Measurements from ENCODE around the gene STX10.
"Not testable (repeated sequence)": the region's sequence is repeated elsewhere in the genome, so short reads cannot be mapped to it uniquely, and the experiment has no call there.

The STX10 gene

GRCh38 chr19:13150187-13150930, at the start of gene STX10, which contains the start of gene IER2:
Gene STX10, minus strand, starts transcription at chr19:13150375. Its CDS starts 202 bp downstream, at chr19:13150173.
Gene IER2, plus strand, starts transcription at chr19:13150411. Its CDS starts 2,776 bp downstream, at chr19:13153187.
- DNase-seq (ENCODE audit: low read depth), result peak; percentile 89

- DNase-seq (ENCODE audit: low read depth), result no peak
Measured at GRCh38 chr19:13198634-13199033, 48.5 kb upstream of the STX10 start.

- DNase-seq (ENCODE audit: low read depth), result peak; percentile 22
Measured at GRCh38 chr19:13195678-13196077, 45.5 kb upstream of the STX10 start.

GRCh38 chr19:13190781-13191540, 40.8 kb upstream of the STX10 start:
- DNase-seq (ENCODE audit: low read depth), result peak; percentile 25

- DNase-seq (ENCODE audit: low read depth), result no peak
Measured at GRCh38 chr19:13189600-13189999, 39.4 kb upstream of the STX10 start.

- no peak for DNase-seq (ENCODE audit: low read depth)
Measured at GRCh38 chr19:13187419-13187818, 37.2 kb upstream of the STX10 start.

- not testable (repeated sequence) for DNase-seq (ENCODE audit: low read depth)
Measured at GRCh38 chr19:13186688-13187087, 36.5 kb upstream of the STX10 start.

- DNase-seq (ENCODE audit: low read depth), result not testable (repeated sequence)
Measured at GRCh38 chr19:13185763-13186657, 35.8 kb upstream of the STX10 start.

GRCh38 chr19:13184926-13185325, 34.8 kb upstream of the STX10 start:
- DNase-seq (ENCODE audit: low read depth), result not testable (repeated sequence)

GRCh38 chr19:13181747-13182388, 31.7 kb upstream of the STX10 start:
- peak; percentile 57 for DNase-seq (ENCODE audit: low read depth)

- not testable (repeated sequence) for DNase-seq (ENCODE audit: low read depth)
Measured at GRCh38 chr19:13178291-13178690, 28.1 kb upstream of the STX10 start.

- DNase-seq (ENCODE audit: low read depth), result not testable (repeated sequence)
Measured at GRCh38 chr19:13177584-13177983, 27.4 kb upstream of the STX10 start.

GRCh38 chr19:13176345-13176744, 26.2 kb upstream of the STX10 start:
- no peak for DNase-seq (ENCODE audit: low read depth)

- DNase-seq (ENCODE audit: low read depth), result no peak
Measured at GRCh38 chr19:13173139-13173737, 23.1 kb upstream of the STX10 start.

GRCh38 chr19:13172346-13173138, 22.4 kb upstream of the STX10 start:
- DNase-seq (ENCODE audit: low read depth), result peak; percentile 74

- DNase-seq (ENCODE audit: low read depth), result no peak
Measured at GRCh38 chr19:13171146-13171545, 21.0 kb upstream of the STX10 start.

GRCh38 chr19:13169769-13170168, 19.6 kb upstream of the STX10 start:
- DNase-seq (ENCODE audit: low read depth), result no peak

GRCh38 chr19:13166151-13166550, 16.0 kb upstream of the STX10 start:
- DNase-seq (ENCODE audit: low read depth), result not testable (repeated sequence)

GRCh38 chr19:13165162-13165997, 15.2 kb upstream of the STX10 start:
- DNase-seq (ENCODE audit: low read depth), result no peak
